Occipital lobe (tissue), 2 donors: ENCODE results near the gene LRRC37A2. TPM values are rescaled to one million over a fixed set of nuclear protein-coding genes. Genes with fewer than 3 reads are reported as not detected.
"Not testable (repeated sequence)": the region's sequence is repeated elsewhere in the genome, so short reads cannot be mapped to it uniquely, and the experiment has no call there.

Source experiments
- DNase-seq: peaks from one replicate; lab custom pipeline; 2025; lab: John Stamatoyannopoulos, UW
- total RNA-seq: library from RNA; depleted of rRNA; stranded (reverse); fragments of >200 nt; gene quantifications from one replicate; pipeline ENCODE4 v1.2.3, GENCODE V29; 2014

LRRC37A2 gene
- total RNA-seq = 7.6 TPM

GRCh38 chr17:46512168-46512567 is at the start of gene LRRC37A2:
Gene LRRC37A2 (plus strand): TSS chr17:46512468. CDS start chr17:46512713, 245 bp downstream.
- DNase-seq = not testable (repeated sequence)

DNA sequence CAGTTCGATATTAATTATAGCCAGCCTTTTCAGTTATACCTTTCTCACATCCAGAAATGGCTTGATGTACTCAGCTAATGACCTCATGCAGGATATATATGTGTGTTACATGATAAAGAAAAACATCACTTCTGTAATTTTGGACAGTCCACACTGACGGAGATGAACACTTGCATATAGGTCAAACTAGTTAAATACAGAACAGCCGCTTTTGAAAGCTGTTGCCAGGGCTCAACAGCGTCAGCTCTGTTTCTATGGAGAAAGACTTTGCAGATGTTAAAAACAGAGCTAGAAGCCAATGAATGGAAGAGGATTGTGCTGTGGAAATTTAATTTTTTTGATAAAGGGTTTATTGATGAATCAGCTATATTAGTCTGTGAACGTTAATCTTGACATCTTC is 44.6 kb upstream of the LRRC37A2 start:
- not testable (repeated sequence) for DNase-seq

GRCh38 chr17:46474489-46474888 is 37.8 kb upstream of the LRRC37A2 start:
- not testable (repeated sequence) for DNase-seq

DNA sequence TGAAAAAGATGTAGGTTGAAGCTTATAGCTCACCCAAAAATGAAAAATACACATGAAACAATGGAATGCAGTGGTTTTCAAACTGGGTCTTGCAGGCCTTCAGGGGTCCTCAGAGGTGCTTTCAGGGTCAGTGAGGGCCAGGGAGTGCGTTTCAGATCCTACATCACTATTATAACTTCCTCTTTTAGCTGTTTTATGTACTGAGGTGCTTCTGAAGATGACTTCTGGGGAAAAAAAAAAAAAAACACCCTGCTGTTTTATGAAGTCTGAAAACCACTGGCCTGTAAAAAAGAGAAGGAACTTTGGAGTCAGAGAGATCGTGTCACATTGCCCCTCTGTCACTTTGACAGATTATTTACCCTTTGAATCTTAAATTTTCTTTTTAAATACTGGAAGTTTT is 36.7 kb upstream of the LRRC37A2 start:
- not testable (repeated sequence) for DNase-seq

DNA sequence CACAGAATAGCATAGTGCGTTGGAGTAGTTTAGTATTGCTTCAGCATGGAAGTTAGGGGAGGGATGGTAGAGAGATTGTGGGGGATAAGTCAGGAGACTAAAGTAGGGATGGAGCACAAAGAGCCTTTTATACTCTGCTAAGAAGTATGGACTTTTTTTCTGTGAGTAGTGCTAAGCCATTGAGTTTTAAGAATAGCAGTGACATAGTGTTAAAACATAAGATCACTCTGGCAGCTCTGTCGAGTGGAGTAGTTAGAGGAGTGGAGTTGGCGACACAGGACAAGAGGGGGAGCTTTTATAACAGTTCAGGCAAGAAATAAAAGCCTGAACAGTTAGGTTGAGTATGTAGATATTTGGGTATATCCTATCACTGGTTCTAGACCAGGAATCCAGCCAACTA is 33.4 kb upstream of the LRRC37A2 start:
- DNase-seq = not testable (repeated sequence)

DNA sequence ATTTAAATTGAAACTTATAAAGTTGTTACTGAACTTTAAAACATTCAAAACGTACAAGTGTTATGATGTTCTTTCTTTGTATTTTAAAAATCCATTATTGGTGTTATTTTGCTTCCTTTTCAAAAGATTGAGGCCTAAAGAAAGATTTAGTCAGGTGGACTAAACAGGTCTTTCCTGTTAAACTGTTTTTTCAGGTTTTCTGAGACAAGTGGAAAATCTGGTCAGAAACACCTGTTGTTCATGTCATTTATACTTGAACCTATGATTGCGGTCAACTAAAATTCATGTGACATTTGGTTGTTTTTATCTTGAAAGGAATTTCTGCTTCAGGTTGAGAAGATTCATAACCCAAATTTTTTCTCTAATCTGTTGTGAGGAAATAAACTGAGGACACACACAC is 31.0 kb upstream of the LRRC37A2 start:
- DNase-seq = not testable (repeated sequence)

DNA sequence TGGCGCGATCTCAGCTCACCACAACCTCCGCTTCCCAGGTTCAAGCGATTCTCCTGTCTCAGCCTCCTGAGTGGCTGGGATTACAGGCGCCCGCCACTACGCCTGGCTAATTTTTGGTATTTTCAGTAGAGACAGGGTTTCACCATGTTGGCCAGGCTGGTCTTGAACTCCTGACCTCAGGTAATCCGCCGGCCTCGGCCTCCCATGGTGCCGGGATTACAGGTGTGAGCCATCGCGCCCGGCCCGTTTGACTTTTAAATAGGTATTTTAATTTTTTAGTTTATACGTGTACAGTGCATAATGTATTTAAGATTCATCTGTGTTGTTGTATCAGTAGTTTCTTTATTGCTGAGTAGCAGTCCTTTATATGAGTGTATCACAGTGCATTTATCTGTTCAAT is 20.2 kb upstream of the LRRC37A2 start:
- not testable (repeated sequence) for DNase-seq

DNA sequence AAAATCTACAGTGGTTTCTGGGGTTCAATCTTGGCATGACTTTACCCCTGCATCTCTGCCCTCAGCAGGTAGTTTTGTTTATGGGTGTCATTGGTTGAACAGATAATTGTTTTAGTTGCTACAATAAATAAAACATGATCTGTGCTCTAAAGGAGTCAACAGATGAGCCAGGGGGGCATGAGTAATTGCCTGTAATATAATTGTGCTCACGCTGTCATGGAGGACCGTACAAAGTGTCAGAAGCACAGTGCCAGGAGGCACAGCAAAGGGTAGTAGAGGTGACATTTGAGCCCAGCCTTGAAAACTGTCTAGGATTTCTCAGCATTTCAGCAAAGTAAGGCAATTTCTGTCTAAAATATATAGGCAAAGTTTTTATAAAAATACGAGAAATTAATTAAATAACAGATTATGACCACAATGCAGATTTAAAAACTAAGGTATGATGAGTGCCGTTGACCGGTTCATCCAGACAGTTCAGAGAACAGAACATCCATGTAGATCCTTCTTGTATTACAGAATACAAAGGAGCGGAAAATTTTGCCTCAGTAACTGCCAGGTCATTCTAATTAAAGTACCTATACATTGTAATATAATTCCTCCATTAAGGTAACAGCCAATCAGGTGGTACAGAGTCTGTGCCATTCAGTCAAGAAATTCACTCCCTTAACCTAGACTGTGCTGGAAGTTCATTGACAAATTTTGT is 12.7 kb upstream of the LRRC37A2 start:
- DNase-seq = not testable (repeated sequence)

GRCh38 chr17:46505896-46506295 is 6.4 kb upstream of the LRRC37A2 start:
- not testable (repeated sequence) for DNase-seq

DNA sequence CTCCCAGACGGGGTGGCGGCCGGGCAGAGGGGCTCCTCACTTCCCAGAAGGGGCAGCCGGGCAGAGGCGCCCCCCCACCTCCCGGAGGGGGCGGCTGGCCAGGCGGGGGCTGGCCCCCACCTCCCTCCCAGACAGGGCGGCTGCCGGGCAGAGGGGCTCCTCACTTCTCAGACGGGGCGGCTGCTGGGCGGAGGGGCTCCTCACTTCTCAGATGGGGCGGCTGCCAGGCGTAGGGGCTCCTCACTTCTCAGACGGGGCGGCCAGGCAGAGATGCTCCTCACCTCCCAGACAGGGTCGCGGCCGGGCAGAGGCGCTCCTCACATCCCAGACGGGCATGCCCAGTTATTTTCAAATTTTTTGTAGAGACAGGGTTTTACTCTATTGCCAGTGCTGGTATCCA is 22.4 kb downstream of the LRRC37A2 start:
- not testable (repeated sequence) for DNase-seq

GRCh38 chr17:46548607-46549006 is 36.3 kb downstream of the LRRC37A2 start:
- DNase-seq = not testable (repeated sequence)

DNA sequence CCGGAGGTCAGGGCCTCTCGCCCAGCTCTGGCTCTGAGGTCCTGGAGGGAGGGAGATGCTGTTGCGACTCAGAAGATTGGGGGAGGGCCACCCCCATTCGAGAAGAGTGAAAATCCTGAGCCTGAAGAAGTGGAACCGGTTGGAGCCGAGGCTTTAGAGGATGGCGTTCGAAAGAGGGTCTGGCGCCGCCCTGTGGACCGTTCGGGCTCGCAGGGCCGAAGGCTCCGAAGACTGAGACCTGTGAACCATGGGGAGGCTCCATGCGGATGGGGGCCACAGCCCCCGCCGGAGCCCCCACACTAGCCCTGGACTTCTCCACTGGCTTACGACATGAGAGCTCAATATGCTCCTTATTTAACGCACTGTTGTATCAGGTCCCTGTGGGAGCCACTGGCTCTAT is 46.9 kb downstream of the LRRC37A2 start:
- not testable (repeated sequence) for DNase-seq

- not testable (repeated sequence) for DNase-seq
These were observed 47.8 kb downstream of the LRRC37A2 start for GRCh38 chr17:46560048-46560447.

GRCh38 chr17:46566284-46566683 is 54.0 kb downstream of the LRRC37A2 start:
- DNase-seq = not testable (repeated sequence)

DNA sequence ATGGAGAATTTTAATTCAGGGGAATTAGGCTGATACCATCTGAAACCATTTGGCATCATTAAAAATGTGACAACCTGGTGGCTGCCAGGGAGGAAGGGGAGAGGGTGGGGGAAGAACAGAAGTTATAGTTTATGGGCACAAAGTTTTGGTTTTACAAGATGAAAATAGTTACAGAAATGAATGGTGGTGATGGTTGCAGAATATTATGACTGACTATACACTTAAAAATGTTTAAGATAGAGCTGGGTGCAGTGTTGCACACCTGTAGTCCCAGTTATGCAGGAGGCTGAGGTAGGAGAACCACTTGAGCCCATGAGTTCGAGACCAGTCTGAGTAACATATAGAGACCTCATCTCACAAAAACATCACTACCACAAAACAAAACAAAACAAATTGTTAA is 54.7 kb downstream of the LRRC37A2 start:
- DNase-seq = not testable (repeated sequence)

GRCh38 chr17:46571796-46572195 is 59.5 kb downstream of the LRRC37A2 start:
- not testable (repeated sequence) for DNase-seq

GRCh38 chr17:46579083-46580075 is 67.1 kb downstream of the LRRC37A2 start, which contains the start of gene ARL17A:
Gene ARL17A (minus strand): TSS chr17:46579691. CDS start chr17:46576322, 3,369 bp downstream.
- DNase-seq = not testable (repeated sequence)

DNA sequence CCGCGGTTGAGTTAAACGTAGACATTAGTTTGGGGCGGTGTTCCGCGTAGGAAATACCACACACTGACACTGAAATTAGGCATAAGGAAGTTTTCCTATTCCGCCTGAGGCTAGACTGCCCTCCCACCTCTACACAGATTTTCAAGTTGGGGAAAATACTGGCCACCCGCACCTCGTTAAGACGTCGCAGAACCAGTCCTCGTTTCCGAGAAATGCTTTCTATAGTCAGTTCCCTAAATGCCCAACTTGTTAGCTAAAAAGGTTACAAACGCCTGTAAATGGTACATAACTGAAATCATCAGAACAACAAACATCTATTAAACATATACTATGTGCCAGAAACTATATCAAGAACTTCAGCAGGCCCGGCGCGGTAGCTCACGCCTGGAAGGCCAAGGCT is 67.8 kb downstream of the LRRC37A2 start:
- DNase-seq = not testable (repeated sequence)

DNA sequence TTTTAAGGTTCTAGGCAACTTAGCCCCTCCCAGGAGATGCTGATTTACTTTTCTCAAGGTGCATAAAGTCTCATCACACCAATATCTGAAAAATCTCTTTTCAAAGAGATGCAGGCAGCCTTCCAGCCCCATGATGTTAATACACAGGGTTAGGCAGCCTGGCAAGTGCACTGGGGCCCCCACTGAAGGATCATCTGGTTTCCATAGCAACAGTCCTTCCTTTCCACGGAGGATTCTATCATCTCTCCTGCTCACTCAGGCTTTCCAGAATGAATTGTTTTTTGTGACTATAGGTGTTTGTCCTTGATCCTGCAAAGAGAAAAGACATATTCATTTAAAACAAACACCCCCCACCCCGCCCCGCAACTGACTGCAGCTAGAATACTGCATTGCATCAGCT is 73.2 kb downstream of the LRRC37A2 start:
- DNase-seq = not testable (repeated sequence)

DNA sequence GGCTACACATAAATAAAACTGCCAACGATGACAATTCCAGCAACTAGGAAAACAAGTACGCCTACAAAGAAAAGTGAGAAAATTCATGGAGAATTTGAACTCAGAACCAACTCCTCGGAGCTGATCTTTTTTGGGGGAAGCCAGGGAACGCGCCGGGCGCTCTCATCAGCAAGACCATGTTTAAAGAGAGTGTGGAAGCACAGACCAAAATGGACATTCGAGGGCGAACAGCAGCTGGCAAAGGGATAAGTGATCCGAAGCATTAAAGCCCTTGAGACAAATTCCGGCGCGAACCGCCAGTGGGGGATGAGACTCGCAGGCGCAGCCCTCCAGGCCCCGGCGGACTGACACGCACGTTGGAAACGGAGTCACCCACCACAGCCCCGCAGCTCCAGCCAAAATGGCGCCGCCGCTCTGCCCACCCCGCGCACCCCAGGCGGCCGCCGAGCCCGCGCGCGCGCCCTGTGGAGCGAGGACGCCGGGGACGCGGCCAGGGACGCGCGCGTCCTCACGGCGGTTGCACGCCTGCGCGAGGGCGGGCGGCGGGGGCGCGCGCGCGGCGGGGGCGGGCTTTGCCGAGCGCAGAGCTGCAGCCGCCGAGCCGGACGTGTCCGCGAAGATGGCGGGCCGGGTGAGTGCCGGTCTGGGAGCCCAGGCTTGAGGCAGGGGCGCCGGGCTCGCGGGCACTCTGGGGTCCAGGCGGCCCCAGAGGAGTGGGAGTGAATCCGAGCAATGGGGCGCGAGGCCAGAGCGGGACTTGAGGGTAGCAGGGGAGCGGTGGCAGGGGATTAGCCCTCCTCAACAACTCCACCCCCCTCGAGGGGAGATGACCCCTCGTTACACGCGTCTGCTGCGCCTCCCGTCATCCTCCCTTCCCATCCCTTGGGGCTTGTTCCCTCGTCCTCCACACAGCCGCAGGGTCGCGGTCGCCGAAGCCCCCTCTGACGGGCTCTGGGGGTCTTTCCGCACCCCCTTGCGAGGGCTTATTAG is 78.2 kb downstream of the LRRC37A2 start, which contains the start of gene NSF:
Gene NSF (plus strand): TSS at position 513 of the 990 bp plus-strand sequence. CDS start 107 bp downstream, at position 620.
- DNase-seq = not testable (repeated sequence)

- DNase-seq = not testable (repeated sequence)
These were observed 79.1 kb downstream of the LRRC37A2 start for GRCh38 chr17:46591332-46591731.
